ES-I3 (cell line): ENCODE results near the gene PRKAG2.

ENCODE experiments used
- H3K36me3 ChIP-seq: 2 replicates; pipeline ENCODE4 v1.6.1; 2013; ENCODE audit warnings: mild to moderate bottlenecking, low read length, control low read depth, moderate library complexity; ENCODE audit not compliant: insufficient read depth
- H3K4me1 ChIP-seq: 2 replicates; pipeline ENCODE4 v1.6.1; 2013; ENCODE audit warnings: mild to moderate bottlenecking, control low read depth, low read length; ENCODE audit not compliant: insufficient read depth
- H3K9ac ChIP-seq: 2 replicates; pipeline ENCODE4 v1.6.1; 2013; ENCODE audit warnings: low read depth, mild to moderate bottlenecking, low read length, moderate library complexity
- H3K9me3 ChIP-seq: 2 replicates; pipeline ENCODE4 v1.6.1; 2013; ENCODE audit warnings: mild to moderate bottlenecking, low read length, moderate library complexity; ENCODE audit not compliant: control insufficient read depth, insufficient read depth

The PRKAG2 gene

GRCh38 chr7:151895631-151896031 is 18.7 kb upstream of the PRKAG2 start:
- no peaks in the 10 kb centered on the region for H3K36me3 ChIP-seq
- H3K9me3 ChIP-seq = no peaks in the 10 kb centered on the region
- H3K4me1 ChIP-seq = peaks cover 8% of the 10 kb centered on the region; the same call in 1 of the 2 replicates
- no peak overlapping the region for H3K9ac ChIP-seq

GRCh38 chr7:151895008-151895630 is 18.2 kb upstream of the PRKAG2 start:
- peaks cover 8% of the 10 kb centered on the region; the same call in 1 of the 2 replicates for H3K4me1 ChIP-seq
- H3K9ac ChIP-seq = no peak overlapping the region
- H3K36me3 ChIP-seq = no peaks in the 10 kb centered on the region
- H3K9me3 ChIP-seq = no peaks in the 10 kb centered on the region

GRCh38 chr7:151894111-151895007 is 17.4 kb upstream of the PRKAG2 start:
- H3K9me3 ChIP-seq = no peaks in the 10 kb centered on the region
- no peak overlapping the region for H3K9ac ChIP-seq
- no peaks in the 10 kb centered on the region for H3K36me3 ChIP-seq
- H3K4me1 ChIP-seq = peaks cover 8% of the 10 kb centered on the region; the same call in 1 of the 2 replicates

GRCh38 chr7:151893405-151893923 is 16.5 kb upstream of the PRKAG2 start:
- Histone ChIP-seq H3K9ac (no peak overlapping the region), H3K36me3 (no peaks in the 10 kb centered on the region), H3K9me3 (no peaks in the 10 kb centered on the region), H3K4me1 (peaks cover 8% of the 10 kb centered on the region; the same call in 1 of the 2 replicates)

- peaks cover 8% of the 10 kb centered on the region; the same call in 1 of the 2 replicates for H3K4me1 ChIP-seq
- no peaks in the 10 kb centered on the region for H3K9me3 ChIP-seq
- no peaks in the 10 kb centered on the region for H3K36me3 ChIP-seq
- H3K9ac ChIP-seq = no peak overlapping the region
These were observed 14.8 kb upstream of the PRKAG2 start for GRCh38 chr7:151891753-151892152.

- Histone ChIP-seq H3K36me3 (no peaks in the 10 kb centered on the region), H3K4me1 (peaks cover 7% of the 10 kb centered on the region; the same call in 1 of the 2 replicates), H3K9me3 (no peaks in the 10 kb centered on the region), H3K9ac (no peak overlapping the region)
These were observed 14.3 kb upstream of the PRKAG2 start for GRCh38 chr7:151891182-151891581.

- H3K9ac ChIP-seq = no peak overlapping the region
- H3K9me3 ChIP-seq = no peaks in the 10 kb centered on the region
- peaks cover under 1% of the 10 kb centered on the region; the same call in 1 of the 2 replicates for H3K4me1 ChIP-seq
- H3K36me3 ChIP-seq = no peaks in the 10 kb centered on the region
These were observed 13.6 kb upstream of the PRKAG2 start for GRCh38 chr7:151890355-151891004.

GRCh38 chr7:151889406-151890354 is 12.8 kb upstream of the PRKAG2 start:
- H3K9ac ChIP-seq = no peak overlapping the region
- H3K36me3 ChIP-seq = no peaks in the 10 kb centered on the region
- H3K4me1 ChIP-seq = no peaks in the 10 kb centered on the region; the same call in 1 of the 2 replicates
- H3K9me3 ChIP-seq = no peaks in the 10 kb centered on the region

- no peaks in the 10 kb centered on the region; the same call in 1 of the 2 replicates for H3K4me1 ChIP-seq
- no peaks in the 10 kb centered on the region for H3K9me3 ChIP-seq
- H3K9ac ChIP-seq = no peak overlapping the region
- no peaks in the 10 kb centered on the region for H3K36me3 ChIP-seq
These were observed 11.5 kb upstream of the PRKAG2 start for GRCh38 chr7:151888079-151889067.

GRCh38 chr7:151886783-151887182 is 9.9 kb upstream of the PRKAG2 start:
- Histone ChIP-seq H3K9ac (no peak overlapping the region), H3K9me3 (no peaks in the 10 kb centered on the region), H3K36me3 (no peaks in the 10 kb centered on the region), H3K4me1 (no peaks in the 10 kb centered on the region; the same call in 1 of the 2 replicates)

- Histone ChIP-seq H3K9ac (no peak overlapping the region), H3K4me1 (no peaks in the 10 kb centered on the region; the same call in 1 of the 2 replicates), H3K36me3 (no peaks in the 10 kb centered on the region), H3K9me3 (no peaks in the 10 kb centered on the region)
These were observed 8.3 kb upstream of the PRKAG2 start for GRCh38 chr7:151885202-151885580.

GRCh38 chr7:151884312-151885201 is 7.6 kb upstream of the PRKAG2 start:
- Histone ChIP-seq H3K9me3 (no peaks in the 10 kb centered on the region), H3K4me1 (no peaks in the 10 kb centered on the region; the same call in 1 of the 2 replicates), H3K36me3 (no peaks in the 10 kb centered on the region), H3K9ac (no peak overlapping the region)
